Measurements from ENCODE around the gene LRP5. TPM values are rescaled to one million over a fixed set of nuclear protein-coding genes. Genes with fewer than 3 reads are reported as not detected.

The LRP5 gene
- total RNA-seq, 1 experiment from 2014 or later: 129 TPM

GRCh38 chr11:68387840-68388239 is 75.4 kb downstream of the LRP5 start:
- Histone ChIP-seq H3K9me3 (ENCODE audit: insufficient read depth, low read depth) (no peaks in the 10 kb centered on the region), H3K36me3 (ENCODE audit: low read depth) (peaks cover 6% of the 10 kb centered on the region; the same call in 1 of the 2 replicates), H3K79me2 (ENCODE audit: low read depth) (peaks cover 6% of the 10 kb centered on the region; the same call in 1 of the 2 replicates), H3K27me3 (ENCODE audit: insufficient read depth, low read depth) (no peaks in the 10 kb centered on the region), H4K20me1 (ENCODE audit: insufficient read depth) (peaks cover 15% of the 10 kb centered on the region), H3F3A (ENCODE audit: insufficient read depth, low read depth) (peaks cover 7% of the 10 kb centered on the region; the same call in 1 of the 2 replicates), H3K9me2 (ENCODE audit: insufficient read depth) (no peaks in the 10 kb centered on the region), H2AFZ (no peak overlapping the region), H3K4me2 (no peak overlapping the region), H3K4me3 (no peak overlapping the region), H3K4me1 (replicated peaks; ENCODE audit: insufficient read depth) (no peaks in the 10 kb centered on the region), H3K27ac (no peak overlapping the region)
- POLR2A ChIA-PET (ENCODE audit: unreplicated experiment): no interaction called here
- intact Hi-C loops (cut with micrococcal nuclease; ENCODE audit: unreplicated experiment): no loop called here
- no peak for TF ChIP-seq CTCF (conservative IDR thresholded peaks at IDR 0.05)
- CTCF ChIA-PET: no interaction called here
- no peak for DNase-seq
- BruUV-seq (replicated peaks): no TSS peak

- Histone ChIP-seq H4K20me1 (ENCODE audit: insufficient read depth) (peaks cover 10% of the 10 kb centered on the region), H3K9me3 (ENCODE audit: insufficient read depth, low read depth) (no peaks in the 10 kb centered on the region), H3K4me1 (replicated peaks; ENCODE audit: insufficient read depth) (no peaks in the 10 kb centered on the region), H3K4me2 (no peak overlapping the region), H2AFZ (no peak overlapping the region), H3F3A (ENCODE audit: insufficient read depth, low read depth) (peaks cover 4% of the 10 kb centered on the region; the same call in 1 of the 2 replicates), H3K9me2 (ENCODE audit: insufficient read depth) (no peaks in the 10 kb centered on the region), H3K4me3 (no peak overlapping the region), H3K36me3 (ENCODE audit: low read depth) (peaks cover 6% of the 10 kb centered on the region; the same call in 1 of the 2 replicates), H3K27ac (no peak overlapping the region), H3K79me2 (ENCODE audit: low read depth) (no peaks in the 10 kb centered on the region), H3K27me3 (ENCODE audit: insufficient read depth, low read depth) (no peaks in the 10 kb centered on the region)
- BruUV-seq (replicated peaks): no TSS peak
- no peak for DNase-seq
- POLR2A ChIA-PET (ENCODE audit: unreplicated experiment): no interaction called here
- TF ChIP-seq EZH2 (IDR thresholded peaks at IDR 0.05; ENCODE audit: low read depth) (no peak), CTCF (conservative IDR thresholded peaks at IDR 0.05) (no peak)
- CTCF ChIA-PET: interaction anchor here (0.7 kb wide), 1 partner anchor 187 kb away, joined by 3 read pairs; no protein-coding TSS in a partner anchor
- intact Hi-C loops (cut with micrococcal nuclease; ENCODE audit: unreplicated experiment): no loop called here
Measured at GRCh38 chr11:68388595-68389198, 76.3 kb downstream of the LRP5 start.

GRCh38 chr11:68390315-68390714 is 77.9 kb downstream of the LRP5 start:
- Histone ChIP-seq H3K4me1 (replicated peaks; ENCODE audit: insufficient read depth) (no peaks in the 10 kb centered on the region), H3K27ac (no peak overlapping the region), H3K79me2 (ENCODE audit: low read depth) (no peaks in the 10 kb centered on the region), H2AFZ (no peak overlapping the region), H3K9me2 (ENCODE audit: insufficient read depth) (no peaks in the 10 kb centered on the region), H3K4me2 (no peak overlapping the region), H3K36me3 (ENCODE audit: low read depth) (peaks cover 6% of the 10 kb centered on the region; the same call in 1 of the 2 replicates), H3K4me3 (no peak overlapping the region), H4K20me1 (ENCODE audit: insufficient read depth) (no peaks in the 10 kb centered on the region; the same call in none of the 2 replicates), H3K9me3 (ENCODE audit: insufficient read depth, low read depth) (no peaks in the 10 kb centered on the region), H3K27me3 (ENCODE audit: insufficient read depth, low read depth) (no peaks in the 10 kb centered on the region), H3F3A (ENCODE audit: insufficient read depth, low read depth) (peaks cover 4% of the 10 kb centered on the region; the same call in 1 of the 2 replicates)
- no peak for TF ChIP-seq EZH2 (IDR thresholded peaks at IDR 0.05; ENCODE audit: low read depth)
- TF ChIP-seq CTCF (conservative IDR thresholded peaks at IDR 0.05): no peak
- intact Hi-C loops (cut with micrococcal nuclease; ENCODE audit: unreplicated experiment): no loop called here
- CTCF ChIA-PET: no interaction called here
- no TSS peak for BruUV-seq (replicated peaks)
- DNase-seq: no peak
- POLR2A ChIA-PET (ENCODE audit: unreplicated experiment): interaction anchor here (0.6 kb wide), 1 partner anchor 103 kb away, joined by 4 read pairs; no protein-coding TSS in a partner anchor
